HK-2 (cell line): ENCODE measurements around the gene AKAP12.
"Not testable (repeated sequence)": the region's sequence is repeated elsewhere in the genome, so short reads cannot be mapped to it uniquely, and the experiment has no call there.

Experiments
- DNase-seq: peaks from one replicate; pipeline ENCODE4 v3.0.0-alpha.2; 2018; ENCODE audit not compliant: unreplicated experiment

AKAP12 gene

GRCh38 chr6:151313066-151313491 is 73.3 kb downstream of the AKAP12 start:
- no peak for DNase-seq

- DNase-seq = not testable (repeated sequence)
These were observed 75.9 kb downstream of the AKAP12 start for GRCh38 chr6:151315661-151316060.

- no peak for DNase-seq
These were observed 77.6 kb downstream of the AKAP12 start for GRCh38 chr6:151317103-151317994.

GRCh38 chr6:151317995-151318365 is 78.2 kb downstream of the AKAP12 start:
- DNase-seq = no peak

GRCh38 chr6:151320140-151320539 is 80.4 kb downstream of the AKAP12 start:
- DNase-seq = no peak

GRCh38 chr6:151321438-151321837 is 81.7 kb downstream of the AKAP12 start:
- no peak for DNase-seq

GRCh38 chr6:151322570-151322969 is 82.8 kb downstream of the AKAP12 start:
- DNase-seq = no peak

- peak; percentile 93 for DNase-seq
These were observed 84.2 kb downstream of the AKAP12 start for GRCh38 chr6:151323791-151324487.

GRCh38 chr6:151324488-151324825 is 84.7 kb downstream of the AKAP12 start:
- DNase-seq = no peak

- DNase-seq = peak; percentile 72
These were observed 85.6 kb downstream of the AKAP12 start for GRCh38 chr6:151325075-151326050.

- DNase-seq = no peak
These were observed 86.5 kb downstream of the AKAP12 start for GRCh38 chr6:151326116-151326825.

- no peak for DNase-seq
These were observed 87.3 kb downstream of the AKAP12 start for GRCh38 chr6:151327101-151327500.

GRCh38 chr6:151330130-151330696 is 90.4 kb downstream of the AKAP12 start:
- DNase-seq = no peak

GRCh38 chr6:151335930-151336329 is 96.2 kb downstream of the AKAP12 start:
- DNase-seq = no peak

- no peak for DNase-seq
These were observed 99.0 kb downstream of the AKAP12 start for GRCh38 chr6:151338651-151339200.

- no peak for DNase-seq
These were observed 99.6 kb downstream of the AKAP12 start for GRCh38 chr6:151339369-151339768.

GRCh38 chr6:151340219-151340978 is 100.6 kb downstream of the AKAP12 start:
- no peak for DNase-seq

- DNase-seq = no peak
These were observed 101.9 kb downstream of the AKAP12 start for GRCh38 chr6:151341476-151342195.

GRCh38 chr6:151342750-151343149 is 103.0 kb downstream of the AKAP12 start:
- not testable (repeated sequence) for DNase-seq
